ENCODE measurements around the gene CRYL1. TPM values are rescaled to one million over a fixed set of nuclear protein-coding genes. Genes with fewer than 3 reads are reported as not detected.

Gene CRYL1
- total RNA-seq, 1 donor from 2014 or later: 13.4 TPM

DNA sequence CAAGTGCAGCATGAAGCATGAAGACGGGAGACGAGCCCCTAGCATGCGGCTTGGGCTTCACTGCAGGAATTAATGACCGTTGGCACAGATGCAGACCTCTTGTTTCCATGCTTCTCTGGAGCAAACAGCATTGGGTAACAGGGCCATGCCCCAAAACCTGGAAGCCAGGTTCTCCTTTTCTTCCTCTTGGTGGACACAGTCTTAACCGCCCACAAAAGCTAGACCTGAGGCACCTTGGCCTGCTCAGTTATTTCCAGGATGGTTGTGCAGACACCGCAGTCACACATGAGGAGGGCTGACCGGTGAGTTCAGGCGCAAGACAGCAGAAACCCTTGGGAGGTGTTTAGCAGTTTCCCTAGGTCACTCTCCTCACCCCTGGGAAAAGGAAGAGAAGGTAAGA, 159.6 kb downstream of the CRYL1 start:
- DNase-seq: no peak

- DNase-seq: no peak
Measured at GRCh38 chr13:20363603-20364002, 162.1 kb downstream of the CRYL1 start.

- no peak for DNase-seq
Measured at GRCh38 chr13:20363172-20363571, 162.5 kb downstream of the CRYL1 start.

- DNase-seq: no peak
Measured at GRCh38 chr13:20362484-20363041, 163.1 kb downstream of the CRYL1 start.

DNA sequence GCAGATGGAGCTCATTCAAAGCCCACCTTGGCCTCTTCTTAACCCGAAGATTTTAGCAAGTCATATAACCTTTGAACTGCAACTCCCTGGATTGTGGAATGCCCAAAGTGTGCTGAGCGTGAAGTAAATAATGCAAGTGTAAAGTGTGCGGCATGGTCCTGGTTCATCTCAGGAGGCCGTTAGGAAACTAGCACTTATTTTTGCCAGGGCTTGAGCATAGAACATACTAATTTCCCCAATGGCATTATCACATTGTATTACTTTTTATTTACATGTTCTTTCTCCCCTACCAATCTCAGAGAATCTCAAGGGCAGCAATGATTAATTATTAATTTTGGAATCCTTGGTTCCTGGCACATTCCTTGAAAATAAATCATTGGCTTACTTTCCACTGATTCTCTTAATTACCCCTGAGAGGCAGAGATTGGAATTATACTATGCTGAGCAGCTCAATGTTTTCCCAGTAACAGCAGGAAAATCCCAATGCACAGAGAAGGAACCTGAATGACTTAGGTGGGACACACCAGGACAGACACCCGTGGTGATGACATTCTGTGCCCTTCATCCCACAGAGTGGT, 164.7 kb downstream of the CRYL1 start:
- DNase-seq: no peak

GRCh38 chr13:20360041-20360491, 165.6 kb downstream of the CRYL1 start:
- DNase-seq: no peak

- DNase-seq: no peak
Measured at GRCh38 chr13:20359335-20359734, 166.3 kb downstream of the CRYL1 start.

DNA sequence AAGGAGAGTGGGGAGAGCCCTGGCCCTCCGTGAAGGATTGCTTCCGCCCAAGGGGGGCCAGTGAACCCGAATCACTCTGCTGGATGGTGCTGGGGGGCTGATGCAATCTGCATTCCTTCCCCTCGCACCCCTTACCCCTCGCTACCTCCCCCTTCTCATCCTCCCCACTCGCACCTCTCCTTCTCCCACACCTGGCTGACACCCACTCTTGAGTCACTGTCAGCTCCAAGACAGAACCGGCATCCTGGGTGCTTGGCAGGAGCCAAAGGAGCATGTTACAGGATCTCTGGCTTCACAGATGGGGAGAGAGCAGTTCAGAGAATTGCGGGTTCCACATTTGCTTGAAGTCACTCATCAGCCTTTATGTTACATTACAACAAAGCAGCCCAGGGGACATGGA, 167.6 kb downstream of the CRYL1 start:
- DNase-seq: no peak

DNA sequence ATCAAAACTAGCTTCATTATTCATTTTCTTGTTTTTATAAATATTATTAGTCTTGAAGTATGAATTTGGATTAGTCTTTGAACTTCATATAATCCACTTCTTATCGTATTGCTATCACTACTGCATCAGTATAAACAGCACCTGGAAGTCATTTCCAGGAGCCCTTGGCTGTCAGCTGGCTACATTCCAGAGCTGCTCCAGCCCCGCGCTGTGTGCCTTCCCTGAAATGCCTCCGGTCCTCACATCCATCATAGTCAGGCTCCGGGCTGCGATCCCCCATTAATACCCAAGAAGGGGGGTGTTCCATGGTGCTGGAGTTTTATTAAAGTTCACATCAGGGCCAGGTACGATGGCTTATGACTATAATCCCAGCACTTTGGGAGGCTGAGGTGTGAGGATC, 169.2 kb downstream of the CRYL1 start:
- no peak for DNase-seq

- DNase-seq: no peak
Measured at GRCh38 chr13:20354722-20355121, 170.9 kb downstream of the CRYL1 start.

DNA sequence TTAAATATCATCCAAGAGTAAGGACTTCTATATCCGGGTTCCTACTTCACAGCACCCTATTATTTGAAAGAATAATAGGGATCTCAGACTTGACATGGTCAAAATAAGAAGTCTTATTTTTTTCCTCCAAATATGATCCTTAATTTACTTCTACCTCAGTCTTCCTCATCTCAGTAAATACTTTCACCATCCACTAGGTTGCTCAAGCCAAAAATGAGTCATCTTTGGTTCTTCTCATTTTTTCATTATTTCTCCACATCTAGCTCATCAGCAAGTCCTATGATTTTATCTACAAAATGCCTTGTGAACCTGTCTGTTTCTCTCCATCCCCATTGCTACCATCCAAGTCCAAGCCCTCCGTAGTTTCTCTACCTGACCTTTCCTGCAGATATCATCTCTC, 171.7 kb downstream of the CRYL1 start:
- DNase-seq: no peak

Small RNA genes within 50 kb of the gene (small RNA-seq; reads per million reads assigned to genes)
- gene MIR4499: not detected

Other genes starting within 250 kb of the CRYL1 start
- gene IFT88, start 41.3 kb upstream of the CRYL1 start, total RNA-seq: 30.3 TPM
- 7.6 TPM for gene IL17D, start 177.8 kb upstream of the CRYL1 start, total RNA-seq
- gene EEF1AKMT1, start 248.1 kb upstream of the CRYL1 start, total RNA-seq: 21.2 TPM

Data from occipital lobe (tissue), 3 donors.